ENCODE measurements around the gene CD63.

Gene CD63

GRCh38 chr12:55733858-55734257 is 5.0 kb upstream of the CD63 start:
- no peak overlapping the region for H3K4me3 ChIP-seq (replicated peaks in 1 of 2; ENCODE audit: low read depth in 2 of 2, low read length in 2 of 2)
- TF ChIP-seq CTCF (IDR thresholded peaks at IDR 0.05; ENCODE audit: low read depth, low read length) = no peak
- no peak for DNase-seq (ENCODE audit: low read depth in 2 of 2)

- H3K4me3 ChIP-seq (replicated peaks in 1 of 2; ENCODE audit: low read depth in 2 of 2, low read length in 2 of 2) = no peak overlapping the region
- TF ChIP-seq CTCF (IDR thresholded peaks at IDR 0.05; ENCODE audit: low read depth, low read length) = no peak
- DNase-seq (ENCODE audit: low read depth in 2 of 2) = no peak
These were observed 4.3 kb upstream of the CD63 start for GRCh38 chr12:55733021-55733555.

- no peak for DNase-seq (ENCODE audit: low read depth in 2 of 2)
- no peak overlapping the region for H3K4me3 ChIP-seq (replicated peaks in 1 of 2; ENCODE audit: low read depth in 2 of 2, low read length in 2 of 2)
- no peak for TF ChIP-seq CTCF (IDR thresholded peaks at IDR 0.05; ENCODE audit: low read depth, low read length)
These were observed 3.5 kb upstream of the CD63 start for GRCh38 chr12:55732288-55732687.

- H3K4me3 ChIP-seq (replicated peaks in 1 of 2; ENCODE audit: low read depth in 2 of 2, low read length in 2 of 2) = peak overlapping the region; percentile 66 to 94
- DNase-seq (ENCODE audit: low read depth in 2 of 2) = peak; percentile 71 to 73
- TF ChIP-seq CTCF (IDR thresholded peaks at IDR 0.05; ENCODE audit: low read depth, low read length) = no peak
These were observed 1.3 kb upstream of the CD63 start for GRCh38 chr12:55729819-55730818.

GRCh38 chr12:55728186-55728938 is 447 bp downstream of the CD63 start:
- no peak for TF ChIP-seq CTCF (IDR thresholded peaks at IDR 0.05; ENCODE audit: low read depth, low read length)
- DNase-seq (ENCODE audit: low read depth in 2 of 2) = peak; percentile 56 to 80
- H3K4me3 ChIP-seq (replicated peaks in 1 of 2; ENCODE audit: low read depth in 2 of 2, low read length in 2 of 2) = peak overlapping the region; percentile 83 to 94

- no peak for TF ChIP-seq CTCF (IDR thresholded peaks at IDR 0.05; ENCODE audit: low read depth, low read length)
- H3K4me3 ChIP-seq (replicated peaks in 1 of 2; ENCODE audit: low read depth in 2 of 2, low read length in 2 of 2) = peak overlapping the region; percentile 83 to 94
- peak; percentile 63 to 74 for DNase-seq (ENCODE audit: low read depth in 2 of 2)
These were observed 1.1 kb downstream of the CD63 start for GRCh38 chr12:55727643-55728185.
